AG10803 (cell line): Measurements from ENCODE around the gene HMGCS2.

Experiments used
- DNase-seq: peaks from one replicate; pipeline ENCODE4 v3.0.0; 2010; ENCODE audit warnings: low read depth
- H3K4me3 ChIP-seq: 2 replicates; pipeline ENCODE4 v1.5.1; 2011; ENCODE audit warnings: mild to moderate bottlenecking, low read length, control low read depth
- TF ChIP-seq, protein P1 (sequence below): conservative IDR thresholded peaks from 2 replicates; pipeline ENCODE4 v1.5.1; 2011; ENCODE audit warnings: mild to moderate bottlenecking, low read length, control low read depth, inconsistent platforms

HMGCS2 gene

DNA sequence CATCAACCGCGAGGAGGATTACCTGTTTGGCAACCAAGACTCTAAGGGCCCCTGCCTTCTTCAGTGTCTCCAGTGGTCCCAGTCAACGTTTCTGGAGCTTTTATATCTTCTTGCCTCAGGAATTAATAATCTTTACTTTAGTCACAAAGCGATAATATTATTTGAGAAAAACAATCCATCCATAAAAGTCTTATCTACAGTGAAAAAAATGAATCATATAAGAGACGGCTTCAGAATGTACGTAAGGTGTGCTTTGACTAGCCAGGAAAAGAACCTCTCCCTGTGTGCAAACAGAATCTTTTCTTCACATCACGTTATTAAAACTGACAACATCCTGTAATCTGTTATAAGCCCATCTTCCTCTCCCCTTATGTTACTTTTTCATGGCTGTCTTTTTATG, 42.7 kb upstream of the HMGCS2 start, which contains the start of gene REG4:
TSS of gene REG4 (minus strand) at position 74 of the 400 bp plus-strand sequence. CDS start 2,691 bp downstream, outside the sequence.
- TF ChIP-seq, protein P1, sequence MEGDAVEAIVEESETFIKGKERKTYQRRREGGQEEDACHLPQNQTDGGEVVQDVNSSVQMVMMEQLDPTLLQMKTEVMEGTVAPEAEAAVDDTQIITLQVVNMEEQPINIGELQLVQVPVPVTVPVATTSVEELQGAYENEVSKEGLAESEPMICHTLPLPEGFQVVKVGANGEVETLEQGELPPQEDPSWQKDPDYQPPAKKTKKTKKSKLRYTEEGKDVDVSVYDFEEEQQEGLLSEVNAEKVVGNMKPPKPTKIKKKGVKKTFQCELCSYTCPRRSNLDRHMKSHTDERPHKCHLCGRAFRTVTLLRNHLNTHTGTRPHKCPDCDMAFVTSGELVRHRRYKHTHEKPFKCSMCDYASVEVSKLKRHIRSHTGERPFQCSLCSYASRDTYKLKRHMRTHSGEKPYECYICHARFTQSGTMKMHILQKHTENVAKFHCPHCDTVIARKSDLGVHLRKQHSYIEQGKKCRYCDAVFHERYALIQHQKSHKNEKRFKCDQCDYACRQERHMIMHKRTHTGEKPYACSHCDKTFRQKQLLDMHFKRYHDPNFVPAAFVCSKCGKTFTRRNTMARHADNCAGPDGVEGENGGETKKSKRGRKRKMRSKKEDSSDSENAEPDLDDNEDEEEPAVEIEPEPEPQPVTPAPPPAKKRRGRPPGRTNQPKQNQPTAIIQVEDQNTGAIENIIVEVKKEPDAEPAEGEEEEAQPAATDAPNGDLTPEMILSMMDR = no peak
- no peak within 1 kb of the TSS for H3K4me3 ChIP-seq
- no peak for DNase-seq

DNA sequence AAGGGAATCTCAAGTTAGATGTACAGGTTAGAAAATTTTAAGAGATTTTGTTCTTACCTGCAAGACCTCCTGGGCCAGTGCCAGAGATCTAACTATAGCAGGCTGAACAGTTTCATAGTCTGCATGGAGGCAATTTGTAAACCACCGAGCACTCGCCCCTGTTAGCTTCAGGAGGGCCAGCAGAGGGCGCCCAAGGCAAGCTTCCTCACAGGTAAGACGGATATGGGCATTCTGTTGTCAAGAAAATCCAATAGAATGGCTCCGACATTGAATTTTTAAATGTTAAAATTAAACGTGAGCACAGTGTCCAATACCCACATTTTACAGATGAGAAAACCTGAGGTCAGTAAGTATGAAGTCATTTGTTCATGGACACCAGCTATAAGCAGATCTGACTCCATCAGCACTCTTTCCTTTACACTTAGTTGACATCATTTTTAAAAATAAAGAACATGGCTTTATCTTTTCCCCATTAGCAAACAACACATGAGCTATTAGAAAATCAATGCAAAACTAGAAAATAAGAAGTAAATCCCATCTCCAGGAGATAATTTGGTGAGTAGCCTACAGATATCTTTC, 40.4 kb upstream of the HMGCS2 start:
- TF ChIP-seq, protein P1 = peak; percentile 96
- DNase-seq = peak; percentile 65
- no peak overlapping the region for H3K4me3 ChIP-seq

DNA sequence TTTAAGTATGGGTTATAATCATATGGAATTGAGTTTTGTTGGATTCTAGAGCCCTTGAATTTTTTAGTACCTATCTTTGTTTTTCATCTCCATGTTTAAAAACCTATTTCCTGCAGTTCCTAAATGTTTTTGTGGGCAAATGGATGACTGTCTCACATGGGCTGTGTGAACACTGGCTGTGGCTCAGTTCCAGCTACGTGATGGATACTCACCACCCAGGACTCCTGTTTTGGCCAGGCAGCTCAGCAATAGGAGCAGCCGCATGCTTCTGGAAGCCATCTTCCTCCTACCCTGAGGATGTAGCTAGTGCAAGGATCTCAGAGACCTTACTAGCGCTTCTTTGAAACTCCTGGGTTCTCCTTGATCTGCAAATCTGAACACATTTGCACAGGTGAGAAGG, 39.8 kb upstream of the HMGCS2 start:
- peak; percentile 29 for DNase-seq
- H3K4me3 ChIP-seq = no peak overlapping the region
- TF ChIP-seq, protein P1 = no peak

DNA sequence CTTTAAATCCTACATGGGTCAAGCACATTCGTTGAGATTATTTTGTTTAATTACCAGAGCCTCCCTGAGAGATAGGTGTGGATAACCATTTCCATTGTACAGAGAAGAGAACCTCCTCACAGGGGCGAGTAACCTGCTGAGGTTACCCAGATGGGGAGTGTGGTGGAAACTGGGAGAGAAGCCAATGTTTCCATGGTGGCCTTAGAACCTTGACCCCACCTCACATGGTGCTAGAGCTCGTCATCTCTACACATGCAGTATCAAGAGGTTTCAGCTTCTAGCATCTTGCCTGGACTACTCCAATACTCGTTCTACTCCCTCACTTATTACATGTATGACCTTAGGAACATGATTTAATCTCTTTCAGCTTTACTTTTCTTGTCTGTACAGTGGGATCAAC, 37.8 kb upstream of the HMGCS2 start:
- no peak overlapping the region for H3K4me3 ChIP-seq
- DNase-seq = no peak
- TF ChIP-seq, protein P1 = no peak

DNA sequence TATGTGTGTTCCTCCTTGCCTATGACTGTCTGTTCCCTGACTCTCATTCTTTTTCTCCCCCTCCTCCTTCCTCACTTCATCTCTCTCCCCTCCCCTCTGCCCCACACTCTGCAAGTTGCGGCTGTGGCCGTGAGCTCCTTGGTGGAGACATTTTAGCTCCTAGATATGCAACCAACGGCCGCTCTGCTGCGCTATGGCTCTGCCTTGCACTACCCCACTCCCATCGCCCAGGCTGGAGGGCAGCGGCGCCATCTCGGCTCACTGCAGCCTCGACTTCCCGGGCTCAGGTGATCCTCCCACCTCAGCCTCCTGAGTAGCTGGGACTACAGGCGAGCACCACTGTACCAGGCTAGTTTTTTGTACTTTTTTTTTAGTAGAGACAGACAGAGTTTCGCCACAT, 37.0 kb upstream of the HMGCS2 start:
- DNase-seq = no peak
- no peak overlapping the region for H3K4me3 ChIP-seq
- TF ChIP-seq, protein P1 = no peak

DNA sequence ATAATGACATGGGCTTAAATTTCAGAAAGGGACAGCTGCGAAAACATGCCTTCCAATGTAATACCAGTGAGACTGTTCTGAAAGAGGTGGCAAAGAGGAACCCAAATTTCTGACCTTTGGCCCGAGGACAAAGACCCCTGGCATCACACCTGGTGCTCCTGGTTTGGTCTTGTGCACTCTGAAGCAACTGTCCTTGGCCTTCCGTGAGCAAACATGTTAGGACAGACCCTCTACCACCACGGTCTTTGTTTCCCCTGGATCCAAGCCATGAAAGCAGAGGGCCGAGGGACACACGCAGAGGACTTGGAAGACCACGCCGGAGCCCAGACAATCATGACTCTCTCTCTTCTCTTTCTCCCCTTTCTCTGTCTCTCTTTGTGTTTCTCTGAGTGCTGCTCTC, 36.5 kb upstream of the HMGCS2 start:
- TF ChIP-seq, protein P1 = no peak
- no peak for DNase-seq
- no peak overlapping the region for H3K4me3 ChIP-seq

DNA sequence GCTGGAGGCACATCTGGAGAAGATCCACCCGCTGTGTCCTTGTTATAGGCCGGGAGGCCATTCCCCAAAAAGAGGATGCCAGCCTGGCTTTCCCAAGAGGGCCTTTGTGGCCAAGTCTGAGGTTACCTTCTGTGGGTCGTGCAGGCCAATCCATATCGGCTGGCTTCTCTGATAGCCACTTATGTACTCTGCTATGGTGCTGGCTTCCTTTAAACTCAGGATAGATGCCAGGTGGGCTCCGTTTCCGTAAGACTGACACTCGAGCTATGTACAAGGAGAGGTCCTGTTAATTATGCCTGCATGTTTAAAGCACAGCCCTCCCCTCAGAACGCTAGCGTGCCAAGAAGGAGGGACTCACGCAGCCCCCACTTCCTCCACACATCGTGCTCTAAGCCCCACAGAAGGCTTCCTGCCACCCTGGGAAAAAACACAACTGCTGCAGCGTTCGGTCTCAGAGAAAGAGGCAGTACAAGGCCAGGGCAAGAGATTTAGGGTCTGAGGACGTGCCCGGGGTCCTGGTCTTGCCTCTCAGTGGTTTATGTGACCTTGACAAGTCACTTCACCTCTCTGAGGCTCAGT, 31.0 kb upstream of the HMGCS2 start:
- DNase-seq = no peak
- no peak overlapping the region for H3K4me3 ChIP-seq
- TF ChIP-seq, protein P1 = no peak
